GM19463 (cell line): ENCODE data around the gene MIGA2.
"Not testable (repeated sequence)": the region's sequence is repeated elsewhere in the genome, so short reads cannot be mapped to it uniquely, and the experiment has no call there.

Experiments used
- ATAC-seq: cut with Tn5 transposase; IDR thresholded peaks from one replicate; pipeline ENCODE4 v1.9.1; 2021; ENCODE audit warnings: mild to moderate bottlenecking, moderate library complexity; ENCODE audit not compliant: unreplicated experiment

The MIGA2 gene

DNA sequence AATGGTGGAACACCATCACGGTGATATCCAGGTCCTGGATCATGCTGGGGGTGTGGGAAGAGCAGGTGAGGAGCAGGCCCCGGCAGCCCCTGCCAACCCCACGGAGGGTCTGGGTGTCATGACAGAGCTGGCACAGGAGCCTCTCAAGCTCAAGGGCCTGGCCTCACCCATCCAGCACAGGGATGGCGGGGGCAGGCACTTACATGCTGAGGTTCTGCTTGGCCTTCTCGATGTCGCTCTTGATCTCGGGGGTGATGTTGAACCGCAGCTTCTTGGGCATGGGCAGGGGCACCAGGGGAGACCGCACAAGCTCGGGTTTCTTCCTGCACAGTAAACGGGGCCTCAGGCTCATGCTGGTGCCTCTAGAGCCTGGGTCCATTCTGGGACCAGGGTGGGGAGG, 61.9 kb downstream of the MIGA2 start:
- no peak for ATAC-seq

DNA sequence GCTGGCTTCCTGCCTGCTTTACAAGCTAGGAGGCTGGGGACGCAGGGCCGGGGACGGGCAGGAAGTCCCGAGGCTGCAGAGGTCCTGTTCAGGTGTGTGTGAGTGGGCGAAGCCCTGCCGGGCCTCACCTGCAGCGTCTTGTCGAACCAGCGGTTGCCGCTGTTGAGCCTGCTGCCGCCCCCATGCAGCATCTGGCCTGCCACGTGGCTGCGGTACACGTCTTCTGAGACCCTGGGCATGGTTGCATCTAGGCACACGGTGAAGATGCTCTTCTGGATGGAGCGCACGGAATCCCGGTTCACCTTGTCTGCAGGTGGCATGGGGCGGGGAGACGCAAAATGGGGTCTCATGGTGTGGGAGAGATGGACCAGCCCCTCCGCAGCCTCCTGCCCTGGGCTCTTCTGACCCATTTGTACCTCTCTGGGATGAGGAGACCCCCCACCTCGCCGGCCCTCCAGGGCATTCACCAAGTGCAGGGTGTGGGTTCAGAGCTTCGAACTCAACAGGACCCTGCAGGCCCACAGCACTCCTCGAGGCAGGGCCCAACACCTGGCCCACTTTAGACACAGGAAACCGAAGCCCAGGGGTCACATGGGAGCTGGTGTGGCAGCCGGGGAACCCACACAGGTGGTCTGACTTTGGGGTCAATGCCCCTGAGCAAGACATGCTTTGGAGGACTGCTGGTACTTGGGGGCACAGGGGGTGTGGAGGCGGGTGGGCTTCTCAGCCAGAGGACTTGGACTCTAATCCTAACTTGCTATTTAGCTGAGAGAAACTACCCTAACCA, 64.2 kb downstream of the MIGA2 start:
- no peak for ATAC-seq

DNA sequence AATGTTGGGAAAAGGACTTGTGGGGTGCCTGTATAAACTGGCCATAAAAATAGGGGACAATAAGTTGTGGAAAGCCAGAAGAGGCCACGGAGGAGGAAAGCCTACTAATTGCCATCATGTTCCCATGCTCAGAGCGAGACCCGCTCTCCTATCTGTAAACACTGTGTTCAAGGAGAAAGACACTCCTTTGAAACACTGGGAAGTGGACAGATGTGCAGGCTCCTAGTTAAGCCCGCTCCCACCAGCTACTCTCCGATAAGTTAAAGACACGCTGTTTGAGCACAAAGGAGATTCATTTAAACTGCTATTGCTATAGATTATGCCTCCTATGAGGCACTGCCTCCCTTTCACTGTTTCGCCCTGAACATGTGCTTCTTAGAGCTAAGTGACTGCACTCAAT, 64.9 kb downstream of the MIGA2 start:
- ATAC-seq: no peak

DNA sequence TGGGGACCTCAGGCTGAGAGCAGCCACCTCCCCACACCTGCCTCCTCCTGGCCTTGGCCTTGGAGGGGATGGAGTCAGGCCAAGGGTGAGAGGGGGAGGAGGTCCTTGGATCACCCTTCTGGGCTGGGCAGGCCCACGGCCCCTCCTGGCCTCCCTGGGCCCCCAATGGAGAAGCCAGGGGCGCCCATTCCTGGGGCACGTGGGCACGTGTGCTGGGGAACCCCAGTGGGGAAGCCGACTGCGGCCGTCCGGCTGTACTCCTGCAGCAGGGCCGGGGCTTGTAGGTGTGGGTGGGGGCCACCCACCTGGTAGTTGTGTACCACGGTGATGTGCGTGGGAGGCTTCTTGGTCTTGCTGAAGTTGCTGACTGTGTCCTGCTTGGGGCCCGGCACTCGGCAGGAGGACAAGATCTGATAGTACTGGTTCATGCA, 65.7 kb downstream of the MIGA2 start:
- no peak for ATAC-seq

DNA sequence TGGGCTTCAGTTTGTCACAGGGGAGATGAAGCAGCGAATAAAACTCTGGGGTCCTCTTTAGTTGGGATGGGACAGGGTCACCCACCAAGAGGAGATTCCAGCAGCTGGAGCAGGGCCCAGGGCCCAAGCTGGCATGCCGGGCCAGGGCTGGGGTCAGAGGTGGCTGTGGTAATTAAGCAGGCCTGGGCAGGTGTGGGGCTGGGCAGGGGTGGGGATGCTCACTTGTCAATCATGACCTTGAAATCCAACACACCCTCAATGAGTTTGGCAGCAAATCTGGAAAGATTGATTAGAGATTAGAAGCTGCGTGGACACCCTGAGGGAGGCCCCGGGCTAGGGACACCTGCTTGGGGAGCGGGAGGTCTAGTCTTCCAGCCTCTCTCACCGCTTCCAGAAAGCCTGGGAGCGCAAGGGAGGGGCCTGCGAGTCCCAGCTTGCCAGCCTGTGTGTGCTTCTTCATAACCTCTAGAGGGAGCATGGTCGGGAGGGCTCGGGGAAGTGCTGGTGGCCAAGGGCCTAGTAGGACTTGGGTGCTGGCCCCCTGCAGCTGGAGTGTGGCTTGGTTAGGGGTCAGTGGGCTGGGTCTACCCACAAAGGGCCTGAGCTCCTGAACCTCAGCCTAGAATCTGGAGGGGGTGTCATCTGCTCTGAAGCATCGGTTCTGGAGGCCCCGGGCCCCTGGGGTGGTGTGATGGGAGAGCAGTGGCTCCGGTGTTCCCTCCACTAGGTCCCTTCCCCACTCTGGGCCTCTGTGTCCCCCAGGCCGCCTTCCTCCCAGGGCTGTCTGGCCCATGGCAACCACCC, 66.6 kb downstream of the MIGA2 start:
- ATAC-seq: no peak

DNA sequence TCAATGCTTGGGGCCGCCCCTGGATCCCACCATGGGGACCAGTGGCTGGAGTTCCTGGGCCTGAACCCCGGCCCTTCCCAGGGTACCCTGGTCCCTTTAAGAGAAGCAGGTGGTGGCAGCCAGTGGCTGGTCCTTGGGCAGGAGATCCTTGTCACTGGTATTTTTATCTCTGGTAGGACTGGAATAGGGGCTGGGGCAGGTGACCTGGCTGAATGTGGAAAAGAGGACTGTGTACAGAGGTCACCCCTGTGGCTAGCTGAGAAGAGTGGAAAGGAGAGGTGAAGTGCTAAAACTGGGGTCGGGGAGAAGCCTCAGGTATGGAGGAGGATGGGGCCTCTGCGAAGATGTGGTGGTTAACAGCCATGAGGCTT, 67.2 kb downstream of the MIGA2 start:
- ATAC-seq: no peak

DNA sequence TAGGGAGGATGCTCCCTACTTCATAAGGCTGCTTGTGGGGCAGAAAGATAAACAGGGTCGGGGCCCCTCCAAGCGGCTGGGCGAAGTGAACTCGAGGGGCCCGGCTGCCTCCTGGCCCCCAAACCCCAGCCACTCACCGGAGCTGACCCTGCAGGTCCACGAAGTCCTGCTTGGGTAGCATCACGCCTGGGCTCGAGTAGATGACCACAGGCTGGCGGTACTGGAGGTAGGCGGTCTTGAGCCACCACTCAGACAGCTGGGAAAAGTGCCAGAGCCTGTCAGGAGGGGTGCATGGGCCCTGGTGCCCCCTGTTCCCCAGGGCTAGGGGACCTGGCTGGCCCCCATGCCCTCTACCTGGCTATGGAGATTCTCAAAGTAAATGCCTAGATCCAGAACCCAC, 67.6 kb downstream of the MIGA2 start:
- ATAC-seq: no peak

DNA sequence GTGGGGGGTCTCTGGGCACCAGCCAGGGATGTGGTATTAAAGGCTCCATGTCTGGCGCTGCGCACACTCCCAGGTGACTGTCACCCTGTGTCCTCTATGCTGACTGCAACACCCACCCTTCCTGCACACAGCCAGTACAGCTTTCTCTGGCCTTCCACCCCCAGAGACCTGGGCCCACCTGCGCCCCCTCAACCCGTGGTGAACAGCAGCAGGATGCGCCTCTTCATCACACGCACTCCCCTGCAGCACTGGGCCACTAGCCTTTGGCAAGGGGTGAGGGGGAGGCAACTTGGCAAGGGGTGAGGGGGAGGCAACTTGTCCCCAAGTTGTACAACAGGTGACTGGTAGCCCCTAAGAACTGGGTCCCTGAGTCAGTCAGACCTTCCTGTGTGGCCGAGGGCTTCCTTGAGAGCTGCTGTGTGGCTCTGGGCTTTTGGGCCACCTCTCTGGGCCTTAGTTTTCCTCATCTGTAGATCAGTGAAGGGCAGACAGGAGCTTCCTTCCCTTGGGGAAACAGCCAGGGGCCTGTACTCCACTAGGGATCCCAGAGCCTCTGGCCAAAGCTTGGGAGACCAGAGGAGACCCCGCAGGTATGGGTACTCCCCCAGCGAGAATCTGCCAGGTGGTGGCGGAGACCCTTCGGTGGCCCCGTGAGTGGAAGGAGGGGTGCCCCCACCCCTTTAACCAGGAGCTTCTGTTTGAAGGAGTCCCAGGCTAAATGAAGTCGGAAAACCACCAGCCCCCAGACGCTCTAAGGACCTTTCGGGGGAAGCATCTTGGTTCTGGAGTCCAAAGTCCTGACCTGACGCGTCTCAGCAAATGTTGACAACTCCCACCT, 69.7 kb downstream of the MIGA2 start:
- no peak for ATAC-seq

DNA sequence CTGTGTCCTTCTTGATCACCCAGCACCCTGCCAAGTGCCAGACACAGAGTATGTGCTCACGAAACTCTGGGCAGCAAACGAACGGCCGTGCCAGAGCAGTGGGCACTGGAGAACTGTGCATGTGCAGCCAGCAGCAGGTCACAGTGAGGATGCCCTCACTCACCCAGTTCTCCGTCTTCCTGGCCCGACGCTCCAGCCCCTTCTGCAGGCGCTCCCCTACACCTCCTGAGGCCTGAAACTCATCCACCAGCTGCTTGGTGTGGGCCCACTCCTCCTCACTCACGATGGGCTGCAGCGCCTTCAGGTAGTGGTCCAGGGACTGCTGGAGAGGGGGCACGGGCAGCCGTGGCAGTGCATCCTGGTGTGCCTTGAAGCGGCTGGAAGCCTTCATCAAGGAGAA, 71.2 kb downstream of the MIGA2 start:
- no peak for ATAC-seq

DNA sequence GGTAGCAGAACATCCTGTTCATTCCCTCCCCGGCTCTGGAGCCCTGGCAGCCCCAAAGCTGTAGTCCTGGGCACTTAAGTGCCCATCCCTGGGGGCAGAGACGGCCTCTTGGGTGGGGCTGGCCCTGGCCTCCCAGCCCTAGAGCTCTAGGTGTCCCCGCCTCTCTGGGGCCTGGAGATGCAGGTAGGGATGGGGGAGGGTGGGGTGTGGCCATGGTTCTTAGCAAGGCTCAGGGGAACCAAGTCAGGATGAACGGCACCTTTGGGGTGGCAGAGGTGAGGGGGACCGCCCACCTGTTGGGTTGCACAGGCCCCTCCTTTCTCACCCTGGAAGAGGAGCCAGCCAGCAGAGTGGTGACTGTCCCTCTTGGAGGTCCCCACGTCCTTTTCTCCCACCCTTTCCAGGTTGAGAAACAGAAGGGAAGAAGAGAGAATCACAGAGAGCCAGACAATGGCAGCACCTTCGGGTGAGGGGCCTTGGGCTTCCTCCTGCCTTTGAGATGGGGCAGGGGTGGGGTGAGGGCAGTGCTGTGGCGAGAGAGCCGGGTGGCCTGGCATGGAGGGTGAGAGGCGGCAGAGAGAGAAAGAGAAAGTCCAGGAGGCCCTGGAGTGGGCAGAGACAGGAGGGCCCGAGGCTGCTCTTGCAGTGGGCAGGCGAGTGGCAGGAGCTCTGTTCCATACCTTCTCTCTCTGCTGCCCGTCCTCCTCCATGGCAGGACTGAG, 71.8 kb downstream of the MIGA2 start:
- no peak for ATAC-seq

DNA sequence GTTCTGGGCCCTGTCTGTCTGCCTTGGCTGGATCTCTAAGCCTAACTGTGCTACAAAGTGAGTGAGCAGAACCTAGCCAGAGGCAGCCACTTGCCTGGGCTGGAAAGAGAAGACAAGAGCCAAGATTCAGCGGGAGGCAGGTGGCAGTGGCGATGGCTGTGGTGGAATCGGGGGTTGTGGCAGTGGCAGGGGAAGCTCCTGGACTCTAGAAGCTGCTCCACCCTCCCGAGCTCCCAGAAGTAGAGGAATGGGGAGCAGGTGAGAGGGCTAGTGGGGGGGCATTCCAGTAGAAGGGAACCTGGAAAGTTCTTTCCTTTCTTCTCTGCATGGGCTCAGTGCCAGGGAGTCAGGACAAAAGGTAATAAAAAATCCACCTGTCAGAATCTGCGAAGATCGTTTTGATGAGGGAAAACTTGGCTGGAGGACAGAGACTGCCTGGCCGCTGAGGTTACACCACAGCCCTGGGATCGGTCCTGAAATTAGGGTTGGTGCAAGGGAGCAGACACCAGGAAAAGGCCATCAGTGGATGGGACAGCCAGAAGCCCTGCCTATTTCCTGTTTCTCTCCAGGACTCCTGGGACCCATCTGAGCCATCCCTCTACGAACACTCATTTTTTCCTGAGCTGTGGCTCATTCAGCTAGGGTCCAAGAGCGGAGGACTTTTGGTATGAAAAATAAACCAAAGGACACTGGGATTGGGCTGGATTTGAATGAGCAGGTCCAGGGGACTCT, 72.5 kb downstream of the MIGA2 start:
- ATAC-seq: no peak

DNA sequence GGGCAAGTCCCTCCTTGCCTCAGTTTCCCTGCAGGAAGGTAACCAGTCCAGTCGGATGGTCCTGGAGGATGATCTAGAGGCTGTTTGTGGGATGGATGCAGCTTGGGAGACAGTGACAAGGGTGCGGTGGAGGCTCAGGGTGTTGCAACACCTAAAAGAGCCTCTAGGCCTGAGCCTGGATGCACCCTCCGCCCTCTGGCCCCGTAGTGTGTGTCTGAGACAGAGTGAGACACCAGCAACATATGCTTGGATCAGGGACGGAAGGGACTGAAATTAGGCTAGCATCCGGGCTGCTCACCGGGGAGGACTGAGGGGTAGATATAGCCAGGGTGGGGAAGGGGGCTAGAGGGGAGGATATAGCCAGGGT, 73.1 kb downstream of the MIGA2 start:
- ATAC-seq: no peak

DNA sequence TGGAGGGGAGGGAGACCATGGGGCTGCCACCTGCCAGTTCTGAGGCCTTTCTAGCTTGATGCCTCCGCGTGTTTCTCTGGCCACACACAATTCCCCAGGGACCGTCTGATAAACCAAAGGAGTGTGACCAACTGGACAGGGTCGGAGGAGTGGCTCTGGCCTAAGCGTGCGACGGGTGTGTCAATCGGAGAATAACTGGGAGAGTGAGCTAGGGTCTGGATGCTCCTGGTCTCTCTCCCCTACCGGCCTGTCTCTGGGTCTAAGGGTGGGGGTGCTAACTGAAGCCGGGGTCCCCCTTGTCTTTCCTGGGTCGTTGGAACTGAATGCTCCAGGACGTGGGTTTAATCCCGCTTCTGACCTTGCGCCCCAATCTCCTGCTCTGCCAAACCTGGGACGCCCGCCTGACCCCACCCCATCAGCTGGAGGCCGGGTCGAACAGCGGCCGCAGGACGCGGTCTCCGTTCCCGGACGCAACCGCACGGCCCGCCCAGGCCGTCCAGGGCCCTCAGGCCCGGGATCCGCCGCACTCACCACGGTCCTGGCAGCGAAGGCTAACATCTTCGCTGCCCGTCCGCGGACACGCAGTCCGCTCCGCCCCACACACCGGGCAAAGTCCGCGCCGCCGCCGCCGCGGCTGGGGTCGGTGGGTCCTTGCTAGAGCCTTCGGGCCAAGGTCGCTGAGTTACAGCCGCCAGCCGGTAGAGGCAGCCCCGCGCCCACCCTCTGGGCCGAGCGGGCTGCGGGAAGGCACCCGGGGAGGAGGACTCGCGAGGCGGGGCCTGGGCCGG, 73.7 kb downstream of the MIGA2 start:
- peak; percentile 2 for ATAC-seq

DNA sequence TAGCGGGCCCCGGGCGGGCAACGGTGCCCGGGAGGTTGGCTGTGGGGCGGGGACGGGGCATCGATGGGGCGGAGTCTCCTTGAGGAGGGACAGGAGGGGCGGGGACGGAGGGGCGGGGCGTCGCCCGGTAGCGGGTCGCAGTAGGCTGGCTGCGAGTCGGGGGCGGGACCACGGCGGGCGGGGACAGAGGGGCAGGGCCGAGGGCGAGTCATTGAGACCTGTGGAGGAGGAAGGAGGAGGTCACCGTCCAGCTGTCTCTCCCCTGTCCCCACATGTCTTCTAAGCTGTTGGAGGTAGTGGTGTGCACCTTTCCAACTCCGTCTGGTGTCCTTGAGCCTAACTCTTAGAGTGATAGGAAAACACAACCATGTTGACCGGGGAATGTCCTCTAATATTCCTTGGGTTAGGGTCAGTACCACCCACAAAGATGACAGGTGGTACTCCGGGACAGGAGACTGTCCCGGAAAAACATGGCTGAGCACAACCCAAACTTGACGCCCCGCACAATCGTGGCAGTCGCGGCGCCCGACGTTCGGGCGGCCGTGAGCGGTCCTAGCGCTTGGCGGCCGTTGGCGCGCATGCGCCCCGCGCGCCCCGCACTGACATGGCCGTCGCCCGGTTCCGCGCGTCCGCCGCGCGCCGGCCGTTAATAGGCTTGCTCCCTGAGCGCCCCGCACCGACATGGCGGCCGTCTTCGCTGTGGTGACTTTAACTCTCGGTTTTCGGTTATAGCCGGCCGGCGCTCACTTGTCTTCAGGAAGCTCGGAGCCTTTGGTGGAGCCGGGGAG, 74.5 kb downstream of the MIGA2 start, which contains the start of the genes CRAT and PTPA:
TSS of gene CRAT (minus strand) at position 54 of the 788 bp plus-strand sequence. CDS start 284 bp downstream, outside the sequence.
TSS of gene PTPA (plus strand) at position 676 of the 788 bp plus-strand sequence. CDS start 186 bp downstream, outside the sequence.
- peak; percentile 78 for ATAC-seq

DNA sequence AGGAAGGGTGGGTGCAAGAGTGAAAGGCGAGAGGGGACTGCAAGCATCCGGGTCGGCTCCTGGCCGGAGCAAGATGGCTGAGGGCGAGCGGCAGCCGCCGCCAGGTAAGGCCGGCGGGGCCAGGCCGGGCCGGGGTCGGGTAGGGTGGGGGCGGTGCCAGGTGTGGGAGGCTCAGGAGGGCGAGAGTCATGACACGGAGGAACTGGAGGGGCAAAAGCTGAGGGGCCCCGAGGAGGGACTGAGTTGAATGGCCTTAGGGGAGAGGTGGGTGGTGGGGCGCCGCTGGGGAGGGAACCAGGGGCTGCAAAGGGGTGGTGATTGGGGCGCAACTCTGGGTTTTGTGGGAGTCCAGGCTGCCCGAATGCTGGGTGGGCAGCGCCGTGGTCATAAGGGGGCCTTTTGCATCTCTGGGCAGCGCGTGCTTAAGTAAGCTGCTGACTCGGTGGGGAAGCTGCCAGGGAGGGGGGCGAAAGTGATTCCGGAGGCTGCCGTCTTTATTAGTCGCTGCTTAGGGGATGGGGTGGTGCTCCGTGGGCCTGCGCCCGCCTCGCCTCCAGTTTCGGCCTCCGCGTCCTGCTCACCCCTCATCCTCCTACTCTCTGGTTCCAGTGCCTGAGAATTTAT, 75.2 kb downstream of the MIGA2 start:
- ATAC-seq: peak; percentile 26

DNA sequence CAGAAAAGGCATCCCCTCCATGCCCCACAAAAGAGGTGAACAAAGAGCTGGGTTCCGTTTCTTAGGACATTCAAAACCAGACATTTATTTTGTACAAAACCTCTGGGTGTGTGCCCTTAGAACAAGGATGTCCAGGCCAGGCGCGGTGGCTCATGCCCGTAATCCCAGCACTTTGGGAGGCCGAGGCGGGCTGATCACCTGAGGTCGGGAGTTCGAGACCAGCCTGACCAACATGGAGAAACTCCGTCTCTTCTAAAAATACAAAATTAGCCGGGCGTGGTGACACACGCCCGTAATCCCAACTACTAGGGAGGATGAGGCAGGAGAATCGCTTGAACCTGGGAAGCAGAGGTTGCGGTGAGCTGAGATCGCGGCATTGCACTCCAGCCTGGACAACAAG, 76.1 kb downstream of the MIGA2 start:
- not testable (repeated sequence) for ATAC-seq

DNA sequence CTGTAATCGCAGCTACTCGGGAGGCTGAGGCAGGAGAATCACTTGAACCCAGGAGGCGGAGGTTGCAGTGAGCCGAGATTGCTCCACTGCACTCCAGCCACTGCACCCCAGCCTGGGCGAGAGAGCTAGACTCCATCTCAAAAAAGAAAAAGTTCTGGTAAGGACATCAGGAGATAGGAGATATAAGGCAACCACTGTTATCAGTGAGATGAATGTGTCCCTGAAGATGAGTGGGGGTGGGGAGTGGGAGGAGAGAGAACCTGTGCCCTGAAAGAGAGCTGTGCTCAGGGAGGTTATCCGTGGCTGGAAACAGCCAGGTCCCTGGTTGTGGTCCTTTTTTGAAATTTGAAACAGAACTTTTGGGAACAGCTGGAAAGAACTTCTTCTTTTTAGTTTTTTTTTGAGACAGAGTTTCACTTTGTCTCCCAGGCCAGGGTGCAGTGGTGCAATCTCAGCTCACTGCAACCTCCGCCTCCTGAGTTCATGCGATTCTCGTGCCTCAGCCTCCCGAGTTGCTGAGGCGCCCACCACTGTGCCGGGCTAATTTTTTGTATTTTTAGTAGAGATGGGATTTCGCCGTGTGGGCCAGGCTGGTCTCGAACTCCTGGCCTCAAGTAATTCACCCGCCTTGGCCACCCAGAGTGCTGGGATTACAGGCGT, 77.3 kb downstream of the MIGA2 start:
- no peak for ATAC-seq
